Left lobe of liver (tissue), 2 donors: ENCODE measurements around the gene CLSTN2. TPM values are rescaled to one million over a fixed set of nuclear protein-coding genes. Genes with fewer than 3 reads are reported as not detected.

Experiments used
- ATAC-seq: fragments of 200-7000 bp; cut with Tn5 transposase; one replicate; pipeline ENCODE4 v1.9.1; 2020; ENCODE audit warnings: mild to moderate bottlenecking, moderate library complexity
- DNase-seq: peaks from one replicate; pipeline ENCODE4 v3.0.0-alpha.2; 2020; ENCODE audit warnings: low spot score
- total RNA-seq: library from RNA; stranded (reverse); gene quantifications from one replicate; pipeline ENCODE4 v1.2.1, GENCODE V29; 2021
- donor health status: DM: no; HTN: no; CAD: no; lungs with moderate emphysema.
- donor health status: DM: no; HTN: yes; CAD: no.

The CLSTN2 gene
- total RNA-seq, 1 donor from 2014 or later = 1.9 TPM

GRCh38 chr3:140610544-140610943 lies 675.6 kb downstream of the CLSTN2 start:
- no peak for DNase-seq
- no peak for ATAC-seq

- DNase-seq (no peak), ATAC-seq (no peak)
Measured at GRCh38 chr3:140614001-140614400, 679.0 kb downstream of the CLSTN2 start.

GRCh38 chr3:140617135-140617534 lies 682.1 kb downstream of the CLSTN2 start:
- DNase-seq = no peak
- no peak for ATAC-seq

- ATAC-seq (no peak), DNase-seq (no peak)
Measured at GRCh38 chr3:140626856-140627255, 691.9 kb downstream of the CLSTN2 start.
